Left kidney (tissue), 2 donors: ENCODE data around the gene CEACAM7. TPM values are rescaled to one million over a fixed set of nuclear protein-coding genes. Genes with fewer than 3 reads are reported as not detected.

Experiments
- DNase-seq: peaks from one replicate; pipeline ENCODE4 v3.0.0-alpha.2; 2013
- polyA plus RNA-seq: library from polyadenylated mRNA; unstranded; fragments of 120-200 nt; gene quantifications from one replicate; pipeline ENCODE4 v1.2.1, GENCODE V29; 2013; ENCODE audit not compliant: insufficient read length

The CEACAM7 gene
- polyA plus RNA-seq, 1 donor: not detected

- no peak for DNase-seq
These were observed 12.5 kb upstream of the CEACAM7 start for GRCh38 chr19:41700381-41701195.

DNA sequence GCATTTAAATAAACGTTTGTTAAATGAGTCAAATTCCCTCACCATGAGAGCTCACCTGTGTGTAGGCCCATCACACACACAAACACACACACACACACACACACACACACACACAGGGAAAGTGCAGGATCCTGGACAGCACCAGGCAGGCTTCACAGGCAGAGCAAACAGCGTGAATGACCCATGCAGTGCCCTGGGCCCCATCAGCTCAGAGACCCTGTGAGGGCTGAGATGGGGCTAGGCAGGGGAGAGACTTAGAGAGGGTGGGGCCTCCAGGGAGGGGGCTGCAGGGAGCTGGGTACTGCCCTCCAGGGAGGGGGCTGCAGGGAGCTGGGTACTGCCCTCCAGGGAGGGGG, 11.9 kb upstream of the CEACAM7 start:
- DNase-seq: no peak

DNA sequence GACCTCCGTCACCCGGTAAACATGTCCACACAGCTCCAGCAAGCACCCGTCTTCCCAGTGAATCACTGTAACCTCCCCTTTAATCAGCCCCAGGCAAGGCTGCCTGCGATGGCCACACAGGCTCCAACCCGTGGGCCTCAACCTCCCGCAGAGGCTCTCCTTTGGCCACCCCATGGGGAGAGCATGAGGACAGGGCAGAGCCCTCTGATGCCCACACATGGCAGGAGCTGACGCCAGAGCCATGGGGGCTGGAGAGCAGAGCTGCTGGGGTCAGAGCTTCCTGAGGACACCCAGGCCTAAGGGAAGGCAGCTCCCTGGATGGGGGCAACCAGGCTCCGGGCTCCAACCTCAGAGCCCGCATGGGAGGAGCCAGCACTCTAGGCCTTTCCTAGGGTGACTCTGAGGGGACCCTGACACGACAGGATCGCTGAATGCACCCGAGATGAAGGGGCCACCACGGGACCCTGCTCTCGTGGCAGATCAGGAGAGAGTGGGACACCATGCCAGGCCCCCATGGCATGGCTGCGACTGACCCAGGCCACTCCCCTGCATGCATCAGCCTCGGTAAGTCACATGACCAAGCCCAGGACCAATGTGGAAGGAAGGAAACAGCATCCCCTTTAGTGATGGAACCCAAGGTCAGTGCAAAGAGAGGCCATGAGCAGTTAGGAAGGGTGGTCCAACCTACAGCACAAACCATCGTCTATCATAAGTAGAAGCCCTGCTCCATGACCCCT, 11.3 kb upstream of the CEACAM7 start:
- no peak for DNase-seq

- no peak for DNase-seq
These were observed 10.7 kb upstream of the CEACAM7 start for GRCh38 chr19:41698746-41699230.

GRCh38 chr19:41697198-41697855, 9.3 kb upstream of the CEACAM7 start:
- DNase-seq: no peak

GRCh38 chr19:41696402-41697197, 8.5 kb upstream of the CEACAM7 start:
- peak; percentile 30 for DNase-seq

DNA sequence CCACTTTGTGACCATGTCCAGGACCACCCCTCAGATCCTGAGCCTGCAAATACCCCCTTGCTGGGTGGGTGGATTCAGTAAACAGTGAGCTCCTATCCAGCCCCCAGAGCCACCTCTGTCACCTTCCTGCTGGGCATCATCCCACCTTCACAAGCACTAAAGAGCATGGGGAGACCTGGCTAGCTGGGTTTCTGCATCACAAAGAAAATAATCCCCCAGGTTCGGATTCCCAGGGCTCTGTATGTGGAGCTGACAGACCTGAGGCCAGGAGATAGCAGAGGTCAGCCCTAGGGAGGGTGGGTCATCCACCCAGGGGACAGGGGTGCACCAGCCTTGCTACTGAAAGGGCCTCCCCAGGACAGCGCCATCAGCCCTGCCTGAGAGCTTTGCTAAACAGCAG, 7.7 kb upstream of the CEACAM7 start:
- no peak for DNase-seq

DNA sequence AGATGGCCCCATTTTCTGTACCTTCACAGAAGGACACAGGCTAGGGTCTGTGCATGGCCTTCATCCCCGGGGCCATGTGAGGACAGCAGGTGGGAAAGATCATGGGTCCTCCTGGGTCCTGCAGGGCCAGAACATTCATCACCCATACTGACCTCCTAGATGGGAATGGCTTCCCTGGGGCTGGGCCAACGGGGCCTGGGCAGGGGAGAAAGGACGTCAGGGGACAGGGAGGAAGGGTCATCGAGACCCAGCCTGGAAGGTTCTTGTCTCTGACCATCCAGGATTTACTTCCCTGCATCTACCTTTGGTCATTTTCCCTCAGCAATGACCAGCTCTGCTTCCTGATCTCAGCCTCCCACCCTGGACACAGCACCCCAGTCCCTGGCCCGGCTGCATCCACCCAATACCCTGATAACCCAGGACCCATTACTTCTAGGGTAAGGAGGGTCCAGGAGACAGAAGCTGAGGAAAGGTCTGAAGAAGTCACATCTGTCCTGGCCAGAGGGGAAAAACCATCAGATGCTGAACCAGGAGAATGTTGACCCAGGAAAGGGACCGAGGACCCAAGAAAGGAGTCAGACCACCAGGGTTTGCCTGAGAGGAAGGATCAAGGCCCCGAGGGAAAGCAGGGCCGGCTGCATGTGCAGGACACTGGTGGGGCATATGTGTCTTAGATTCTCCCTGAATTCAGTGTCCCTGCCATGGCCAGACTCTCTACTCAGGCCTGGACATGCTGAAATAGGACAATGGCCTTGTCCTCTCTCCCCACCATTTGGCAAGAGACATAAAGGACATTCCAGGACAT, 7.0 kb upstream of the CEACAM7 start:
- DNase-seq: no peak

- no peak for DNase-seq
These were observed 6.1 kb upstream of the CEACAM7 start for GRCh38 chr19:41694196-41694595.

DNA sequence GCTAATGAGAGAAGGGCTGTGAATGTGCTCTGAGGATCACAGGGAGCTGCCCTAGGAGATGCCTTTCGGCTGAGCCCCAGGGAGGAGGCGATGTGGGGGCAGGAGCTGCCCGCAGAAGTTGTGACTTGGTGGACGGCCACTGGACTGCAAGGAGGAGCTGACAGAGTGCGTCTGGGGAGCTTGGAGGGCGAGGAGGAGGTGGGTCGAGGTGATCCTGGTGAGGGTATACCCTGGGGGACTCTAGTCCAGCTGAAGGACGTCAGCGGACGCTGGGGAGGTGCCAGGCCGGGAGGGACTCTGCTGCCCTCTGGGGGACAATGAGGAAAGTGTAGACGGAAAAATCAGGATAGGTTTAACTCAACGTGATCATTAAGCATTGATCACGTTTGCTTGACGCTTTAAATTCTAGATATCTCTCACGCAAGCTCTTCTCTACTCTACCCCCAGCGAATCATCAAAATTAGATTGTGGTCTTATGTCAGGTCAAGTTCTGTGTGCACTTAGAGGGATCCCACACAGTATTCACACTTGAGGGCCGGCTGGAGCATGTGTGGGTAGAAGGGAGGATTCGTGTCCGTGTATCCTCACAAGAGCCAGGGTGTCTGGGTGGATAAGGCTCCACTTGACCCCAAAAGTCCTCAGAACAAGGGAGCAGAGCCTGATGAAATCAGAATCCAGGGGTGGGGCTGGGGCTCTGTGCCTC, 3.3 kb upstream of the CEACAM7 start:
- no peak for DNase-seq

DNA sequence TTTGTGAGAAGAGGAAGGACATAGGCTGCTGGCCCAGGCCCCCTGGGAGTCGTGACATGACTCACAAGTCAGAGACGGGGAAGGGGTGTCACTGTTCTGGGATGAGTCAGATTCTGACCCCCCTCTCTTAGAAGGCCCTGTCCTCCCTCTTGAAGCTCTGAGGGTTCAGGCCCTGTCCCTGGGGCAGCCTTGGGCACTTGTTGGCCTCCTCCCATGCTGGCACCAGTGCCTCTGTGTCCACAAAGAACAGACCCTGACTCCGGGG, 2.7 kb upstream of the CEACAM7 start:
- no peak for DNase-seq

- no peak for DNase-seq
These were observed 2.1 kb upstream of the CEACAM7 start for GRCh38 chr19:41689993-41690800.

DNA sequence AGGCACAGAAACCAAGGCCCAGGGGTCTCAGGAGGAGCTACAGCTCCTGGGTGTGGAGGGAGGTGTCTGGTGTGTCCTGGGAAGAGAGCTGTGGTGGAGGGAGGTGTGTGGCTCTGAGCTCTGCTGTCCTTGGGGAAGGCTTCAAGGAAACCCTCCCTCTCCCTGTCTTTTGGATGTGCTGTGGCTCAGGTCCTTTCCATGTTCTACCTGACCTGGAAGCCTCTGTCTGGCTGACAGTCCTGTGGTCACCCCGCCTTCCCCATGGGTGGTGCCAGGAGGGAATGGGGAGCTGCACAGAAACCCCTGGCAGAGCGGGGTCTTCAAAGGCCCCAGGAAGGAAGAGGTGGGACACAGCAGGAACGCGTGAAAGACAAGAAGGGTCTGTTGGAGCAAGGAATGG, 617 bp upstream of the CEACAM7 start:
- no peak for DNase-seq

DNA sequence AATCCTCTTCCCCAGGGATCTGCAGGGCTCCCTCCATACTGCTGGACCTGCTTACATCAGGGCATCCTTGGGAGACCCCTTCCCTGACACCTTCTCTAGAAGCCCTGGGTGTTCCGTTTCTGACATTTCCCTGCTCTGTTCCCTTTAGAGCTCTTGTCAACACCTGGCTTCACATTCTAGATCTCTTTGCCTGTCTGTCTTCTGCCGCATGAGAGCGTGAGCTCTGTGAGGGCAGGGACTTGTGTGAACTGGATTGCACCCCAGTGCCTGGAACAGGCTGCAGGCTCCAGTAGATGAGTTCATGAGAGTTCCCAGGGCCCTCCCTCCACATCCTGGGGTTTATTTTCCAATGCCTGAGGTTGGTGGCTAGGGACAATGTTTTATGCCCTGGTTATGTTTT, 651 bp downstream of the CEACAM7 start:
- no peak for DNase-seq

GRCh38 chr19:41682437-41682836, 5.6 kb downstream of the CEACAM7 start:
- no peak for DNase-seq

DNA sequence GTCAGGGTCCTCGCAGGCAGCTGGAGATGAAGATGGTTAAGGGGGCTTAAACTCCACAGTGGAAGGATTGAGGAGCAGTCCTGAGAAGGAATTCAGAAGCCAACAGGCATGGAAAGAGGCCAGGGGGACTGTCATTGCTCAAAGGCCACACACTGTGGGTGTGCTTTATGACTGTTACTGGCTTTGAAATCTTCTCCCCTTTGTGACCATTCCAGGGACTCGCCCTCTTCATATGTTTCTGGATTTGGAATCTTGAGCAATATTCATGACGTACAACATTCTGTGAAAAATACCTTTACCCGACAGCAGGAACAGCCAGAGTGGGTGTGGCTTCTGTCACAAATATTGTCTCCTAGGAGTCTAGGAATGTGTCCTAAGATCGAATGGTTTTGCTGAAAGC, 16.6 kb downstream of the CEACAM7 start:
- no peak for DNase-seq

GRCh38 chr19:41670755-41671154, 17.3 kb downstream of the CEACAM7 start:
- no peak for DNase-seq

DNA sequence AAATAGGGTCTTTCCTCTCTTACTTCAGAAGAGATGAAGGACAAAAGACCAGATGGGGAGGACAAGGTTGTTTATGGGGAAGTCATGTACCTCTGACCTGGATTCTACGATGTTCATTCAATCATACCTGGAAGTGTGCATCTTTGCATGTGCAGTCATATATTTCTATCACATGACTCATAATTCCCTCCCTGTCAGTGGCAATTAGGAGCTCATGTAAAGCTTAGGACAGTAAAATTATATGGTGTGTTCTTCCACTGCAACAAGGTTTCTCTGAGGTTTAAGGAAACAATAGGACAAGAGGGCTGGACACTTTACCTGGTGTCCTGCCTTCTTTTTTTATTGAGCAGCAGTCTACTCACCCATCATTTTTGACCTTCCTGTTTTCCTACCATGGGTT, 19.8 kb downstream of the CEACAM7 start:
- no peak for DNase-seq

DNA sequence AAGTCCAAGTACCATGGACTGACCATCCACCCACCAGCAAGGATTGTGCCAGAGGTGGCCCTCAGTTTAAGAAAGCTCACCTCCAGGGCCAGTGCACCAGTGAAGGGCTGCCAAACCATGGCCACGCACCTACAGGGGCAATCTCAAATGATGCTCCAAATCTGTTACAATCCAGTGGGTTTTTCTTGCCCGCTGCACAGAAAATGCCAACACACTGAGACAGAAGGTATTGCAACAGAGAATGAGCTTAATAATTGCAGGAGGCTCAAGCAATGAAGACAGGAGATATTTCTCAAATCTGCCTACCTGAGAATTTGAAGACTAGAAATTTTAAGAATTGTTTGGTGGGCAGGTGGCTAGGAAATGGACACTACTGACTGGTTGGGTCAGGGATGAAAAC, 22.0 kb downstream of the CEACAM7 start:
- DNase-seq: no peak

DNA sequence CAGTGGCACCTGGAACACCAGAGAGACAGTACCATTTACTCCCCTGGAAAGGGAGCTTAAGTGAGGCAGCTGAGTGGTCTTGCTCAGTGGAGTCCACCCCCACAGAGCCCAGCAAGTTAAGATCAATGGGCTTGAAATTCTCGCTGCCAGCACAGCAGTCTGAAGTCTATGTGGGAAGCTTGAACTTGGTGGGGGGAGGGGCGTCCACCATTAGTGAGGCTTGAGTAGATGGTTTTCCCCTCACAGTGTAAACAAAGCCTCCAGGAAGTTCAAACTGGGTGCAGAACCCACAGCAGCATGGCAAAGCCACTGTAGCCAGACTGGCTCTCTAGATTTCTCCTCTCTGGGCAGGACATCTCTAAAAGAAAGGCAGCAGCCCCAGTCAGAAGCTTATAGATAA, 30.9 kb downstream of the CEACAM7 start:
- DNase-seq: no peak
